ENCODE measurements around the gene GRPEL1.
"Not testable (repeated sequence)": the region's sequence is repeated elsewhere in the genome, so short reads cannot be mapped to it uniquely, and the experiment has no call there.

The GRPEL1 gene

GRCh38 chr4:7067452-7068278 lies at the start of gene GRPEL1:
Gene GRPEL1 (minus strand): TSS chr4:7068064. CDS start chr4:7068032, 32 bp downstream.
- peak; percentile 21 to 99 for DNase-seq (ENCODE audit: low read depth in 2 of 2)

GRCh38 chr4:7116705-7117104 lies 48.8 kb upstream of the GRPEL1 start:
- no peak for DNase-seq (ENCODE audit: low read depth in 2 of 2)

GRCh38 chr4:7115557-7116340 lies 47.9 kb upstream of the GRPEL1 start:
- DNase-seq (ENCODE audit: low read depth in 2 of 2): no peak

GRCh38 chr4:7112656-7113055 lies 44.8 kb upstream of the GRPEL1 start:
- DNase-seq (ENCODE audit: low read depth in 2 of 2): no peak

- DNase-seq (ENCODE audit: low read depth in 2 of 2): no peak
Measured at GRCh38 chr4:7111441-7111840, 43.6 kb upstream of the GRPEL1 start.

GRCh38 chr4:7110546-7110945 lies 42.7 kb upstream of the GRPEL1 start:
- DNase-seq (ENCODE audit: low read depth in 2 of 2): no peak

- DNase-seq (ENCODE audit: low read depth in 2 of 2): no peak
Measured at GRCh38 chr4:7109169-7109568, 41.3 kb upstream of the GRPEL1 start.

- no peak for DNase-seq (ENCODE audit: low read depth in 2 of 2)
Measured at GRCh38 chr4:7108660-7109059, 40.8 kb upstream of the GRPEL1 start.

- DNase-seq (ENCODE audit: low read depth in 2 of 2): no peak
Measured at GRCh38 chr4:7108046-7108625, 40.3 kb upstream of the GRPEL1 start.

- no peak for DNase-seq (ENCODE audit: low read depth in 2 of 2)
Measured at GRCh38 chr4:7107166-7107905, 39.5 kb upstream of the GRPEL1 start.

GRCh38 chr4:7105276-7105675 lies 37.4 kb upstream of the GRPEL1 start:
- no peak for DNase-seq (ENCODE audit: low read depth in 2 of 2)

GRCh38 chr4:7104366-7105031 lies 36.6 kb upstream of the GRPEL1 start:
- no peak for DNase-seq (ENCODE audit: low read depth in 2 of 2)

- DNase-seq (ENCODE audit: low read depth in 2 of 2): no peak
Measured at GRCh38 chr4:7103607-7104365, 35.9 kb upstream of the GRPEL1 start.

- peak; percentile 49 to 56 for DNase-seq (ENCODE audit: low read depth in 2 of 2)
Measured at GRCh38 chr4:7103031-7103606, 35.3 kb upstream of the GRPEL1 start.

- DNase-seq (ENCODE audit: low read depth in 2 of 2): not testable (repeated sequence)
Measured at GRCh38 chr4:7102516-7102909, 34.6 kb upstream of the GRPEL1 start.

- no peak for DNase-seq (ENCODE audit: low read depth in 2 of 2)
Measured at GRCh38 chr4:7101692-7102515, 34.0 kb upstream of the GRPEL1 start.

GRCh38 chr4:7096236-7096635 lies 28.4 kb upstream of the GRPEL1 start:
- no peak for DNase-seq (ENCODE audit: low read depth in 2 of 2)

GRCh38 chr4:7095611-7096155 lies 27.8 kb upstream of the GRPEL1 start:
- no peak for DNase-seq (ENCODE audit: low read depth in 2 of 2)

GRCh38 chr4:7094916-7095315 lies 27.1 kb upstream of the GRPEL1 start:
- DNase-seq (ENCODE audit: low read depth in 2 of 2): no peak
